Measurements from ENCODE around the gene PRR5L.

DNA sequence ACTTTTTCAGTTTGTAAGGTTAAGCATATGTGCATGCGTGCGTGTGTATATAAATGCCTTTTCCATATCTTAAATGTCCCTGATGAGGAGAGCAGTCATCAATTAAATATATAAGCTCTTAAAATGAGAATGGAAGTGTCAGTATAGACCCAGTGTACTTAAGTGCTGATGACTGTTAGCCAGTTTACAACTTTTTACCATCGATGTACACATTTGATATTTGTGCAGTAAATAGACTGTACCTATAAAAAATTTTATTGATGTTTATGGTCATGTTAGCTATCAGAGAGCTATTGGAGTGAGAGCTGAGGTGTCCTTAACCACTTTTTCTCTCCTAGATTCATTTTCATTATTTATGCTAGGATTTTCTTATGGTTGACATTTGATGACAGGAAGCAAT is 168.6 kb downstream of the PRR5L start:
- TF ChIP-seq POLR2A (IDR thresholded peaks at IDR 0.05) = no peak
- TF ChIP-seq, protein P1, sequence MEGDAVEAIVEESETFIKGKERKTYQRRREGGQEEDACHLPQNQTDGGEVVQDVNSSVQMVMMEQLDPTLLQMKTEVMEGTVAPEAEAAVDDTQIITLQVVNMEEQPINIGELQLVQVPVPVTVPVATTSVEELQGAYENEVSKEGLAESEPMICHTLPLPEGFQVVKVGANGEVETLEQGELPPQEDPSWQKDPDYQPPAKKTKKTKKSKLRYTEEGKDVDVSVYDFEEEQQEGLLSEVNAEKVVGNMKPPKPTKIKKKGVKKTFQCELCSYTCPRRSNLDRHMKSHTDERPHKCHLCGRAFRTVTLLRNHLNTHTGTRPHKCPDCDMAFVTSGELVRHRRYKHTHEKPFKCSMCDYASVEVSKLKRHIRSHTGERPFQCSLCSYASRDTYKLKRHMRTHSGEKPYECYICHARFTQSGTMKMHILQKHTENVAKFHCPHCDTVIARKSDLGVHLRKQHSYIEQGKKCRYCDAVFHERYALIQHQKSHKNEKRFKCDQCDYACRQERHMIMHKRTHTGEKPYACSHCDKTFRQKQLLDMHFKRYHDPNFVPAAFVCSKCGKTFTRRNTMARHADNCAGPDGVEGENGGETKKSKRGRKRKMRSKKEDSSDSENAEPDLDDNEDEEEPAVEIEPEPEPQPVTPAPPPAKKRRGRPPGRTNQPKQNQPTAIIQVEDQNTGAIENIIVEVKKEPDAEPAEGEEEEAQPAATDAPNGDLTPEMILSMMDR (IDR thresholded peaks at IDR 0.05) = no peak

All from tibial nerve (tissue), 3 donors.